GM12874 (cell line): Measurements from ENCODE around the gene ATN1.

ENCODE experiments used
- TF ChIP-seq, protein P1 (sequence below): IDR thresholded peaks from 2 replicates; pipeline ENCODE4 v1.5.1; 2011; ENCODE audit warnings: low read depth, mild to moderate bottlenecking, control low read depth, low read length, moderate library complexity; ENCODE audit not compliant: insufficient read depth

The ATN1 gene

DNA sequence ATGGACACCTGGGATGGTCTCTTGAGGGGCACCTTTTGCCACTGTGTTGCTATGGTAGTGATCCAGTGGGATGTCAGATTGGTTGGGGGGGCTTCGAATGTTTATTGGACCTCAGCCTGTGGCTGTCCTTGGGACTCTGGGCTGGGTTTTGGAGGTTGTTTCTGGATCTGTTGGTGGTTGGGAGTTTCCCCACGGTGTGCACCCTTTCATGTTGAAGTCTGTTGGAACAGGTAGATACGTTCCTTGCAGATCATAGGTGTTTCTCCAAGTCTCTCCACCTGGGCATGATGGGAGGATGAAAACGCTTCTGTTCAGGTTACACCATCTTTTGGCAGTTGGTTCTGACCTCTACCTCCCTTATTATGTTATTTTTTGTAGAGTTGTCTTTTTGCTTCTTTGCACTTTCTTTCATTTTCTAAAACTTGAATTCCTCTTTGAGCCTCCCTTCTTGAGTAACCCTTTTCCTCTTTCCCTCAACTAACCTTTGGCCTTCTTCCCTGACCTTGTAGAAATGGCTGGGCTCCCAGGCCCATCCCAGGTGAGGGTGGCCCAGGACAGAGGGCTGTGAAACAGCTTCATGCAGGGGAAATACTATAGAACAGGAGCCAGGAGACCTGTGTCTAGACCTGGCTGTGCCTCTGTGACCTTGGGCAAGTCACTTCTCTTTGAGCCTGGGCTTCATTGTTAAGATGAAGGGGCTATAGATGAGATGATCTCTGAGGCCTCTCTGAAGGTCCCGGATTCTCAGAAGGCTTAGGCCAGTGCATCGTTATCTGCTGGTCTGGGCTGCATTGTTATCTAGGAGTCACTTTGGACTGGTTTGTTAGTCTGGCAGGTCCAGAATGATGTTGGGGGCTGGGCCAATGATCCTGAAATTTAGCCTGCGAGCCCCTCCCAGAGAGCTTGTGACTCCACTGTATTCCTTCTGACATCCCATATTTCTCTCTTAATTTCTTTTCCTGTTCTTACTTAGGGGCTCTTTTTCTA, 2.0 kb downstream of the ATN1 start:
- TF ChIP-seq, protein P1, sequence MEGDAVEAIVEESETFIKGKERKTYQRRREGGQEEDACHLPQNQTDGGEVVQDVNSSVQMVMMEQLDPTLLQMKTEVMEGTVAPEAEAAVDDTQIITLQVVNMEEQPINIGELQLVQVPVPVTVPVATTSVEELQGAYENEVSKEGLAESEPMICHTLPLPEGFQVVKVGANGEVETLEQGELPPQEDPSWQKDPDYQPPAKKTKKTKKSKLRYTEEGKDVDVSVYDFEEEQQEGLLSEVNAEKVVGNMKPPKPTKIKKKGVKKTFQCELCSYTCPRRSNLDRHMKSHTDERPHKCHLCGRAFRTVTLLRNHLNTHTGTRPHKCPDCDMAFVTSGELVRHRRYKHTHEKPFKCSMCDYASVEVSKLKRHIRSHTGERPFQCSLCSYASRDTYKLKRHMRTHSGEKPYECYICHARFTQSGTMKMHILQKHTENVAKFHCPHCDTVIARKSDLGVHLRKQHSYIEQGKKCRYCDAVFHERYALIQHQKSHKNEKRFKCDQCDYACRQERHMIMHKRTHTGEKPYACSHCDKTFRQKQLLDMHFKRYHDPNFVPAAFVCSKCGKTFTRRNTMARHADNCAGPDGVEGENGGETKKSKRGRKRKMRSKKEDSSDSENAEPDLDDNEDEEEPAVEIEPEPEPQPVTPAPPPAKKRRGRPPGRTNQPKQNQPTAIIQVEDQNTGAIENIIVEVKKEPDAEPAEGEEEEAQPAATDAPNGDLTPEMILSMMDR: no peak

DNA sequence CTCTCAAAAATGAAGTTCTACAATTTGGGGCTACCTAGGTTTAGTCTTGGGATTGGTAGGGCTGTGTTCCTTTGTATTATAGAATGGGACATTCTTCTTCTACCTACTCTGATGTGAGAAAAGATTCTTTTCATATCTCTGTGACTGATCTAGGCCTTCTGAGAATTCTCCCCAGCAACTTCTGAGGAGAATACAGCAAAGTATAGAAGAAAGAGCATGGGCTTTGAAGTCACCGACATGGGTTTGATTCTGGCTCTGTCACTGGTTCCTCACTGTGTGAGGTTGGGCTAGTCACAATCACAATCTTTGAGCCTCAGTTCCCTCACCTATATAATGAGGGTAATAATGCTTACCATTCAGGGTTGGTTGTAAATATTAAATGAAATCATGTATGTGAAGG, 5.0 kb downstream of the ATN1 start:
- TF ChIP-seq, protein P1: no peak

DNA sequence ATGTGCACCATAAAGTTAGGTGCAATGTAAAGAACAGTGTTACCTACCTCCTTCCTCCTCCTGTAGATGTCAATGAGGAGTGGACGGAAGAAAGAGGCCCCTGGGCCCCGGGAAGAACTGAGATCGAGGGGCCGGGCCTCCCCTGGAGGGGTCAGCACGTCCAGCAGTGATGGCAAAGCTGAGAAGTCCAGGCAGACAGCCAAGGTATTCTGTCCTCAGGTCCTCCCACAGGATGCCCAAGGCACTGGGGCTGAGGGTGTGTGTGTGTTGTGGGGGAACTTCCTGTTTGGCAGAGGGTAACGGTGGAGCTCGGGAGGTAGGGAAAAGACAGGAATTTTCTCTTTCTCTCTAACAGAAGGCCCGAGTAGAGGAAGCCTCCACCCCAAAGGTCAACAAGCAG, 6.4 kb downstream of the ATN1 start:
- TF ChIP-seq, protein P1: no peak

DNA sequence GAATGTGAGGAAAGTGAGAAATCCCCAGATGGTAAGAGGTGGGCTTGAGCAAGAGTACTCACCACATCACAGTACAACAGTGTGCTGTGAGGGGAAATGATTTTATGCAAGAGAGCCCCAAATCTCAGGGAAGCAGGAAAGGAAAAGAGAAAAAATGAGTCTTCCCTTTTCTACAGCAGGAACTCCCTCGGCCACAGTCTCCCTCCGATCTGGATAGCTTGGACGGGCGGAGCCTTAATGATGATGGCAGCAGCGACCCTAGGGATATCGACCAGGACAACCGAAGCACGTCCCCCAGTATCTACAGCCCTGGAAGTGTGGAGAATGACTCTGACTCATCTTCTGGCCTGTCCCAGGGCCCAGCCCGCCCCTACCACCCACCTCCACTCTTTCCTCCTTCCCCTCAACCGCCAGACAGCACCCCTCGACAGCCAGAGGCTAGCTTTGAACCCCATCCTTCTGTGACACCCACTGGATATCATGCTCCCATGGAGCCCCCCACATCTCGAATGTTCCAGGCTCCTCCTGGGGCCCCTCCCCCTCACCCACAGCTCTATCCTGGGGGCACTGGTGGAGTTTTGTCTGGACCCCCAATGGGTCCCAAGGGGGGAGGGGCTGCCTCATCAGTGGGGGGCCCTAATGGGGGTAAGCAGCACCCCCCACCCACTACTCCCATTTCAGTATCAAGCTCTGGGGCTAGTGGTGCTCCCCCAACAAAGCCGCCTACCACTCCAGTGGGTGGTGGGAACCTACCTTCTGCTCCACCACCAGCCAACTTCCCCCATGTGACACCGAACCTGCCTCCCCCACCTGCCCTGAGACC, 7.8 kb downstream of the ATN1 start:
- TF ChIP-seq, protein P1: no peak

DNA sequence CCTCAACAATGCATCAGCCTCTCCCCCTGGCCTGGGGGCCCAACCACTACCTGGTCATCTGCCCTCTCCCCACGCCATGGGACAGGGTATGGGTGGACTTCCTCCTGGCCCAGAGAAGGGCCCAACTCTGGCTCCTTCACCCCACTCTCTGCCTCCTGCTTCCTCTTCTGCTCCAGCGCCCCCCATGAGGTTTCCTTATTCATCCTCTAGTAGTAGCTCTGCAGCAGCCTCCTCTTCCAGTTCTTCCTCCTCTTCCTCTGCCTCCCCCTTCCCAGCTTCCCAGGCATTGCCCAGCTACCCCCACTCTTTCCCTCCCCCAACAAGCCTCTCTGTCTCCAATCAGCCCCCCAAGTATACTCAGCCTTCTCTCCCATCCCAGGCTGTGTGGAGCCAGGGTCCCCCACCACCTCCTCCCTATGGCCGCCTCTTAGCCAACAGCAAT, 8.5 kb downstream of the ATN1 start:
- TF ChIP-seq, protein P1: no peak

DNA sequence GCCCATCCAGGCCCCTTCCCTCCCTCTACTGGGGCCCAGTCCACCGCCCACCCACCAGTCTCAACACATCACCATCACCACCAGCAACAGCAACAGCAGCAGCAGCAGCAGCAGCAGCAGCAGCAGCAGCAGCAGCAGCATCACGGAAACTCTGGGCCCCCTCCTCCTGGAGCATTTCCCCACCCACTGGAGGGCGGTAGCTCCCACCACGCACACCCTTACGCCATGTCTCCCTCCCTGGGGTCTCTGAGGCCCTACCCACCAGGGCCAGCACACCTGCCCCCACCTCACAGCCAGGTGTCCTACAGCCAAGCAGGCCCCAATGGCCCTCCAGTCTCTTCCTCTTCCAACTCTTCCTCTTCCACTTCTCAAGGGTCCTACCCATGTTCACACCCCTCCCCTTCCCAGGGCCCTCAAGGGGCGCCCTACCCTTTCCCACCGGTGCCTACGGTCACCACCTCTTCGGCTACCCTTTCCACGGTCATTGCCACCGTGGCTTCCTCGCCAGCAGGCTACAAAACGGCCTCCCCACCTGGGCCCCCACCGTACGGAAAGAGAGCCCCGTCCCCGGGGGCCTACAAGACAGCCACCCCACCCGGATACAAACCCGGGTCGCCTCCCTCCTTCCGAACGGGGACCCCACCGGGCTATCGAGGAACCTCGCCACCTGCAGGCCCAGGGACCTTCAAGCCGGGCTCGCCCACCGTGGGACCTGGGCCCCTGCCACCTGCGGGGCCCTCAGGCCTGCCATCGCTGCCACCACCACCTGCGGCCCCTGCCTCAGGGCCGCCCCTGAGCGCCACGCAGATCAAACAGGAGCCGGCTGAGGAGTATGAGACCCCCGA, 9.1 kb downstream of the ATN1 start:
- TF ChIP-seq, protein P1: 0 out of 2 replicates have a peak, but pooled peaks have one; percentile 1
